ENCODE data around the gene NPR2. TPM values are rescaled to one million over a fixed set of nuclear protein-coding genes. Genes with fewer than 3 reads are reported as not detected.

The NPR2 gene
- total RNA-seq, 1 donor from 2014 or later, result 7.9 TPM

GRCh38 chr9:35757892-35758275 is 33.5 kb upstream of the NPR2 start:
- FAIRE-seq (no peak), DNase-seq (ENCODE audit: low read depth) (no peak)
- H3K27me3 ChIP-seq (ENCODE audit: control insufficient read depth, insufficient read depth, low read length), result no peaks in the 10 kb centered on the region
- TF ChIP-seq CTCF (IDR thresholded peaks at IDR 0.05; ENCODE audit: insufficient read depth, low read length, severe bottlenecking), result no peak
- no peak overlapping the region for H3K4me3 ChIP-seq (ENCODE audit: low read depth, low read length)
- peaks cover 5% of the 10 kb centered on the region for H3K36me3 ChIP-seq (ENCODE audit: control insufficient read depth, insufficient read depth, low read length)

GRCh38 chr9:35758475-35759050 is 32.8 kb upstream of the NPR2 start:
- TF ChIP-seq CTCF (IDR thresholded peaks at IDR 0.05; ENCODE audit: insufficient read depth, low read length, severe bottlenecking), result no peak
- Histone ChIP-seq H3K36me3 (ENCODE audit: control insufficient read depth, insufficient read depth, low read length) (peaks cover under 1% of the 10 kb centered on the region), H3K27me3 (ENCODE audit: control insufficient read depth, insufficient read depth, low read length) (no peaks in the 10 kb centered on the region), H3K4me3 (ENCODE audit: low read depth, low read length) (no peak overlapping the region)
- FAIRE-seq (no peak), DNase-seq (ENCODE audit: low read depth) (no peak)

GRCh38 chr9:35759795-35760194 is 31.6 kb upstream of the NPR2 start:
- no peaks in the 10 kb centered on the region for H3K27me3 ChIP-seq (ENCODE audit: control insufficient read depth, insufficient read depth, low read length)
- no peaks in the 10 kb centered on the region for H3K36me3 ChIP-seq (ENCODE audit: control insufficient read depth, insufficient read depth, low read length)
- no peak overlapping the region for H3K4me3 ChIP-seq (ENCODE audit: low read depth, low read length)
- no peak for DNase-seq (ENCODE audit: low read depth)
- no peak for FAIRE-seq
- no peak for TF ChIP-seq CTCF (IDR thresholded peaks at IDR 0.05; ENCODE audit: insufficient read depth, low read length, severe bottlenecking)

- Histone ChIP-seq H3K36me3 (ENCODE audit: control insufficient read depth, insufficient read depth, low read length) (no peaks in the 10 kb centered on the region), H3K4me3 (ENCODE audit: low read depth, low read length) (no peak overlapping the region), H3K27me3 (ENCODE audit: control insufficient read depth, insufficient read depth, low read length) (no peaks in the 10 kb centered on the region)
- TF ChIP-seq CTCF (IDR thresholded peaks at IDR 0.05; ENCODE audit: insufficient read depth, low read length, severe bottlenecking), result no peak
- DNase-seq (ENCODE audit: low read depth), result peak; percentile 36
- FAIRE-seq, result no peak
Observed at GRCh38 chr9:35760651-35761050, 30.7 kb upstream of the NPR2 start.

- no peak for TF ChIP-seq CTCF (IDR thresholded peaks at IDR 0.05; ENCODE audit: insufficient read depth, low read length, severe bottlenecking)
- DNase-seq (ENCODE audit: low read depth) (no peak), FAIRE-seq (no peak)
- no peak overlapping the region for H3K4me3 ChIP-seq (ENCODE audit: low read depth, low read length)
- no peaks in the 10 kb centered on the region for H3K36me3 ChIP-seq (ENCODE audit: control insufficient read depth, insufficient read depth, low read length)
- no peaks in the 10 kb centered on the region for H3K27me3 ChIP-seq (ENCODE audit: control insufficient read depth, insufficient read depth, low read length)
Observed at GRCh38 chr9:35763181-35763580, 28.2 kb upstream of the NPR2 start.

GRCh38 chr9:35763803-35764202 is 27.6 kb upstream of the NPR2 start:
- DNase-seq (ENCODE audit: low read depth) (no peak), FAIRE-seq (no peak)
- Histone ChIP-seq H3K36me3 (ENCODE audit: control insufficient read depth, insufficient read depth, low read length) (no peaks in the 10 kb centered on the region), H3K4me3 (ENCODE audit: low read depth, low read length) (no peak overlapping the region), H3K27me3 (ENCODE audit: control insufficient read depth, insufficient read depth, low read length) (no peaks in the 10 kb centered on the region)
- no peak for TF ChIP-seq CTCF (IDR thresholded peaks at IDR 0.05; ENCODE audit: insufficient read depth, low read length, severe bottlenecking)
